ENCODE results near the gene NKX2-3. TPM values are rescaled to one million over a fixed set of nuclear protein-coding genes. Genes with fewer than 3 reads are reported as not detected.

NKX2-3 gene
- total and polyA plus RNA-seq, 2 of the 8 experiments (the other 6 are each of a cell fraction or from before 2014, with no cell fraction given) = not detected

GRCh38 chr10:99529591-99530107 is 3.1 kb upstream of the NKX2-3 start:
- no peak overlapping the region for H3K4me3 ChIP-seq (ENCODE audit: extremely low read depth in 1 of 4, insufficient read depth in 2 of 4, low read depth in 3 of 4, low read length in 4 of 4)
- CTCF ChIA-PET (ENCODE audit: partially characterized antibody) = interaction anchor here (1.0 to 1.4 kb wide), 3 partner anchors 19 to 94 kb away, joined by 3 to 4 read pairs (median 4); no protein-coding TSS in a partner anchor
- no peak for DNase-seq (ENCODE audit: low read depth in 1 of 2, low spot score in 2 of 2)
- TF ChIP-seq USF2 (IDR thresholded peaks at IDR 0.05; ENCODE audit: low read length) = no peak
- TF ChIP-seq SUZ12 (IDR thresholded peaks at IDR 0.05; ENCODE audit: low read length) = peak; percentile 98; the same call in 1 of the 2 replicates
- no peak for TF ChIP-seq EGR1 (IDR thresholded peaks at IDR 0.05; ENCODE audit: borderline replicate concordance, low read depth, low read length)
- TF ChIP-seq ASH2L (IDR thresholded peaks at IDR 0.05; ENCODE audit: low read length) = no peak
- no peak for TF ChIP-seq NRF1 (IDR thresholded peaks at IDR 0.05; ENCODE audit: low read depth, low read length)
- no peak for TF ChIP-seq TBP (IDR thresholded peaks at IDR 0.05; ENCODE audit: low read depth, low read length)
- no peak for TF ChIP-seq KDM1A (IDR thresholded peaks at IDR 0.05; ENCODE audit: borderline replicate concordance, low read length)
- no peak for TF ChIP-seq MAFK (IDR thresholded peaks at IDR 0.05; ENCODE audit: low read depth, low read length)
- no peak for TF ChIP-seq POLR2A (IDR thresholded peaks at IDR 0.05; ENCODE audit: control extremely low read depth in 1 of 2, low read depth in 2 of 2, low read length in 2 of 2)
- no peak for TF ChIP-seq RBBP5 (IDR thresholded peaks at IDR 0.05; ENCODE audit: borderline replicate concordance, low read depth, low read length)
- no peak for TF ChIP-seq MAX (IDR thresholded peaks at IDR 0.05)
- TF ChIP-seq CHD1 (IDR thresholded peaks at IDR 0.05; ENCODE audit: low read depth, low read length) = no peak
- no peak for TF ChIP-seq BCL11A (IDR thresholded peaks at IDR 0.05; ENCODE audit: low read depth in 2 of 2, low read length in 2 of 2)

More at GRCh38 chr10:99529591-99530107, 3.1 kb upstream of the NKX2-3 start:
- H2BK5ac ChIP-seq (ENCODE audit: low read depth, low read length) = no peak overlapping the region
- no peak overlapping the region for H3K18ac ChIP-seq (ENCODE audit: extremely low read depth, low read length)
- H4K8ac ChIP-seq (ENCODE audit: extremely low read depth, insufficient read depth, low read length) = no peak overlapping the region
- H3K79me1 ChIP-seq (ENCODE audit: low read depth, low read length) = no peaks in the 10 kb centered on the region
- no peak overlapping the region for H2BK12ac ChIP-seq (ENCODE audit: low read depth, low read length)
- no peak overlapping the region for H3K56ac ChIP-seq (replicated peaks; ENCODE audit: insufficient read length, low read depth, low read length)
- peak overlapping the region; percentile 53 to 61; a peak in 2 of 4 replicates for H3K4me2 ChIP-seq (ENCODE audit: insufficient read depth in 1 of 2, low read depth in 2 of 2, low read length in 2 of 2)
- H2BK15ac ChIP-seq (ENCODE audit: low read length) = no peak overlapping the region
- H4K91ac ChIP-seq (replicated peaks; ENCODE audit: insufficient read length, low read length) = no peak overlapping the region
- H3K9me3 ChIP-seq (ENCODE audit: insufficient read depth in 2 of 2, low read depth in 1 of 2, low read length in 1 of 2) = no peaks in the 10 kb centered on the region
- POLR2A ChIA-PET (ENCODE audit: partially characterized antibody) = interaction anchor here (1.2 to 2.0 kb wide), 2 partner anchors 10 to 99 kb away, joined by 3 to 6 read pairs; partner anchors contain the start of gene GOT1
- H2BK20ac ChIP-seq (ENCODE audit: low read length) = no peak overlapping the region
- H3K27ac ChIP-seq (ENCODE audit: low read depth, low read length) = no peak overlapping the region
- no peak overlapping the region for H2AK5ac ChIP-seq (ENCODE audit: low read depth, low read length)
- peak; percentile 39 for FAIRE-seq
- H3K27me3 ChIP-seq (replicated peaks in 1 of 4; ENCODE audit: control insufficient read depth in 3 of 4, extremely low read depth in 1 of 4, insufficient read depth in 3 of 4, low read length in 3 of 4) = peaks cover 93 to 100% (median 96%) of the 10 kb centered on the region in 4 experiments
- H3K23ac ChIP-seq (ENCODE audit: insufficient read length) = no peak overlapping the region
- peaks cover 0 to 13% (median 0%) of the 10 kb centered on the region in 4 experiments; a peak in 1 of 8 replicates for H3K36me3 ChIP-seq (ENCODE audit: control insufficient read depth in 2 of 4, insufficient read depth in 4 of 4, low read length in 3 of 4)
- no peak overlapping the region for H4K5ac ChIP-seq (ENCODE audit: insufficient read length, low read depth, low read length)
- peaks cover 5 to 39% (median 20%) of the 10 kb centered on the region in 4 experiments for H3K4me1 ChIP-seq (replicated peaks in 1 of 4; ENCODE audit: control insufficient read depth in 3 of 4, insufficient read depth in 4 of 4, low read length in 3 of 4)
- H3K9ac ChIP-seq (replicated peaks in 1 of 4; ENCODE audit: extremely low read depth in 1 of 4, low read depth in 3 of 4, low read length in 3 of 4) = no peak overlapping the region
- H3K4ac ChIP-seq (replicated peaks; ENCODE audit: insufficient read length, low read depth, low read length) = no peak overlapping the region
- no peaks in the 10 kb centered on the region for H3K79me2 ChIP-seq (ENCODE audit: control insufficient read depth in 1 of 2, insufficient read depth in 2 of 2, low read length in 2 of 2)
- H2AFZ ChIP-seq (ENCODE audit: low read length) = no peak overlapping the region
- H3K23me2 ChIP-seq (ENCODE audit: low read depth, low read length) = no peaks in the 10 kb centered on the region; the same call in 1 of the 2 replicates
- 4% methylated on average over 22 of the region's 22 CpGs; no CpG with 5 or more reads in 1 of the 2 experiments for WGBS, 2 experiments (ENCODE audit: extremely low coverage in 1 of 2, insufficient coverage in 1 of 2, insufficient read length in 1 of 2, insufficient replicate concordance in 2 of 2, low coverage in 1 of 2, low lambda C conversion rate in 2 of 2, missing lambda C conversion rate in 1 of 2)
- no peak overlapping the region for H3K14ac ChIP-seq (ENCODE audit: insufficient read length)
- H4K20me1 ChIP-seq (replicated peaks in 1 of 2; ENCODE audit: control insufficient read depth in 1 of 2, insufficient read depth in 2 of 2, low read length in 2 of 2) = peaks cover 38 to 45% of the 10 kb centered on the region in 2 experiments
- H2BK120ac ChIP-seq (replicated peaks; ENCODE audit: low read depth, low read length) = no peak overlapping the region
